ENCODE results near the gene TTC5.

The TTC5 gene

DNA sequence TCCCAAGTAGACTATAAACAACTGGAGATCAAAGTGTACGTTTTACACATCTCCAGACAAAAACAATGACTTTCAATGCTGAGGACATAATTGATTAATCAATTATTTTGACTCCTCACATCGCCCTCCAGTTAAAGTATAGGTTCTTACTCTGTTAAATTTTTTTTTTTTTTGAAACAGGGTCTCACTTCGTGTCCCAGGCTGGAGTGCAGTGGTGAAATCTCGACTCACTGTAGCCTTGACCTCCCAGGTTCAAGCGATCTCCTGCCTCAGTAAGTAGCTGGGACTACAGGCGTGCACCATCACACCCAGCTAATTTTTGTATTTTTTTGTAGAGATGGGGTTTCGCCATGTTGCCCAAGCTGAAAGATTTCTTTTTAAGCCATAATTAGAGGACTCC, 28.3 kb upstream of the TTC5 start:
- Histone ChIP-seq H3K27ac (ENCODE audit: low read length) (no peak overlapping the region), H3K27me3 (ENCODE audit: control insufficient read depth, insufficient read depth, low read length) (no peaks in the 10 kb centered on the region), H3K4me3 (ENCODE audit: low read length) (no peak overlapping the region), H3K4me1 (ENCODE audit: control insufficient read depth, insufficient read depth, low read length) (no peaks in the 10 kb centered on the region), H3K9me3 (ENCODE audit: control insufficient read depth, insufficient read depth, low read length) (no peaks in the 10 kb centered on the region), H3K36me3 (ENCODE audit: control insufficient read depth, insufficient read depth, low read length) (no peaks in the 10 kb centered on the region; the same call in 1 of the 2 replicates)
- no peak for DNase-seq (ENCODE audit: low read depth, low spot score)
- WGBS (ENCODE audit: insufficient coverage, insufficient read length) = no CpG with 5 or more reads among the region's 7 CpGs

DNA sequence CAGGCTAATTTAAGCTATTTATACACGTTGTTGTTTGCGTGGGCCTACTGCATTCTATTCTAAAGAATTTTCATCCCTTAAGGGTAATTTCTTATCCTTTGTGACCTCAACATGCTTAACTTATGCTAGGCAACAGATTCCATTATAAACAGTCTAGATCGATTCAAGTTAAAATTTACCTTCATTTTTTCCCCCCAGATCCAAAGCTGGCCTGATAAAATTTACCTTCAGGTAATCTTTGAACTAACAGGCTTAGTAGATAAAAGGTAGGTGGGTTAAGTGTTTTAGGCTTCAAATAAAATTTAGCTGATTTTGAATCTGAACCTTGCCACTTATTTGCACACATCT, 27.7 kb upstream of the TTC5 start:
- H3K27me3 ChIP-seq (ENCODE audit: control insufficient read depth, insufficient read depth, low read length) = no peaks in the 10 kb centered on the region
- peak overlapping the region; percentile 91; the same call in 1 of the 2 replicates for H3K4me3 ChIP-seq (ENCODE audit: low read length)
- no peak overlapping the region for H3K27ac ChIP-seq (ENCODE audit: low read length)
- WGBS (ENCODE audit: insufficient coverage, insufficient read length) = no CpG with 5 or more reads among the region's 3 CpGs
- H3K9me3 ChIP-seq (ENCODE audit: control insufficient read depth, insufficient read depth, low read length) = no peaks in the 10 kb centered on the region
- no peak for DNase-seq (ENCODE audit: low read depth, low spot score)
- H3K36me3 ChIP-seq (ENCODE audit: control insufficient read depth, insufficient read depth, low read length) = peaks cover 4% of the 10 kb centered on the region; the same call in 1 of the 2 replicates
- no peaks in the 10 kb centered on the region for H3K4me1 ChIP-seq (ENCODE audit: control insufficient read depth, insufficient read depth, low read length)

- peak; percentile 64 for DNase-seq (ENCODE audit: low read depth, low spot score)
- WGBS (ENCODE audit: insufficient coverage, insufficient read length) = no CpG with 5 or more reads among the region's 19 CpGs
- Histone ChIP-seq H3K9me3 (ENCODE audit: control insufficient read depth, insufficient read depth, low read length) (no peaks in the 10 kb centered on the region), H3K27me3 (ENCODE audit: control insufficient read depth, insufficient read depth, low read length) (no peaks in the 10 kb centered on the region), H3K4me3 (ENCODE audit: low read length) (peak within 1 kb of the TSS; percentile 91), H3K27ac (ENCODE audit: low read length) (no peak within 1 kb of the TSS), H3K4me1 (ENCODE audit: control insufficient read depth, insufficient read depth, low read length) (no peaks in the 10 kb centered on the region), H3K36me3 (ENCODE audit: control insufficient read depth, insufficient read depth, low read length) (peaks cover 4% of the 10 kb centered on the region; the same call in 1 of the 2 replicates)
Observed at GRCh38 chr14:20332788-20333493, 27.2 kb upstream of the TTC5 start, which contains the start of gene CCNB1IP1. Gene CCNB1IP1 (minus strand): TSS chr14:20333279. CDS start chr14:20316523, 16,756 bp downstream.

GRCh38 chr14:20332431-20332787, 26.7 kb upstream of the TTC5 start:
- DNase-seq (ENCODE audit: low read depth, low spot score) = no peak
- no peaks in the 10 kb centered on the region for H3K4me1 ChIP-seq (ENCODE audit: control insufficient read depth, insufficient read depth, low read length)
- no CpG with 5 or more reads among the region's 4 CpGs for WGBS (ENCODE audit: insufficient coverage, insufficient read length)

GRCh38 chr14:20331053-20331613, 25.4 kb upstream of the TTC5 start:
- no peak for DNase-seq (ENCODE audit: low read depth, low spot score)
- WGBS (ENCODE audit: insufficient coverage, insufficient read length) = no CpG with 5 or more reads among the region's 2 CpGs
- H3K4me3 ChIP-seq (ENCODE audit: low read length) = peak overlapping the region; percentile 5; the same call in 1 of the 2 replicates
- no peak overlapping the region for H3K27ac ChIP-seq (ENCODE audit: low read length)
- no peaks in the 10 kb centered on the region for H3K27me3 ChIP-seq (ENCODE audit: control insufficient read depth, insufficient read depth, low read length)
- H3K36me3 ChIP-seq (ENCODE audit: control insufficient read depth, insufficient read depth, low read length) = peaks cover 4% of the 10 kb centered on the region; the same call in 1 of the 2 replicates
- H3K4me1 ChIP-seq (ENCODE audit: control insufficient read depth, insufficient read depth, low read length) = no peaks in the 10 kb centered on the region
- no peaks in the 10 kb centered on the region for H3K9me3 ChIP-seq (ENCODE audit: control insufficient read depth, insufficient read depth, low read length)

More at GRCh38 chr14:20332431-20332787, 26.7 kb upstream of the TTC5 start:
- no peaks in the 10 kb centered on the region for H3K9me3 ChIP-seq (ENCODE audit: control insufficient read depth, insufficient read depth, low read length)
- peaks cover 4% of the 10 kb centered on the region; the same call in 1 of the 2 replicates for H3K36me3 ChIP-seq (ENCODE audit: control insufficient read depth, insufficient read depth, low read length)
- H3K27me3 ChIP-seq (ENCODE audit: control insufficient read depth, insufficient read depth, low read length) = no peaks in the 10 kb centered on the region
- peak overlapping the region; percentile 91; the same call in 1 of the 2 replicates for H3K4me3 ChIP-seq (ENCODE audit: low read length)
- no peak overlapping the region for H3K27ac ChIP-seq (ENCODE audit: low read length)

DNA sequence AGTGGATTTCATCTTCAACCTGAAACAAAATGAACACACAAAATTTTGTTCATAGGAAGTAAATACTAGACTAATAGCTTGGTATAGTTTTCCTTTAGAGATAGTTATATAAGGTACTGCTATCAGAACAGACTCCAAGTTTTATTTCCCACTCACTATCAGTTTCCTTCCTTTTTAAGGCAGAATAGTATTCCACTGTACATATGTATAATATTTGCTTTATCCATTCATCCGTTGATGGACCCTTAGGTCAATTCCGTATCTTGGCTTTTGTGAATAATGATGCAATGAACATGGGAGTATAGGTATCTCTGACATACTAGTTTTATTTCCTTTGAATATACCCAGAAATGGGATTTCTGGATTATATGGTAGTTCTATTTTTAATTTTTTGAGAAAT, 23.6 kb upstream of the TTC5 start:
- H3K4me3 ChIP-seq (ENCODE audit: low read length) = no peak overlapping the region
- H3K9me3 ChIP-seq (ENCODE audit: control insufficient read depth, insufficient read depth, low read length) = no peaks in the 10 kb centered on the region
- no CpG with 5 or more reads among the region's 2 CpGs for WGBS (ENCODE audit: insufficient coverage, insufficient read length)
- H3K27ac ChIP-seq (ENCODE audit: low read length) = no peak overlapping the region
- H3K4me1 ChIP-seq (ENCODE audit: control insufficient read depth, insufficient read depth, low read length) = no peaks in the 10 kb centered on the region
- H3K27me3 ChIP-seq (ENCODE audit: control insufficient read depth, insufficient read depth, low read length) = no peaks in the 10 kb centered on the region
- peaks cover 4% of the 10 kb centered on the region; the same call in 1 of the 2 replicates for H3K36me3 ChIP-seq (ENCODE audit: control insufficient read depth, insufficient read depth, low read length)
- DNase-seq (ENCODE audit: low read depth, low spot score) = no peak

GRCh38 chr14:20328705-20329104, 23.0 kb upstream of the TTC5 start:
- Histone ChIP-seq H3K9me3 (ENCODE audit: control insufficient read depth, insufficient read depth, low read length) (no peaks in the 10 kb centered on the region), H3K27ac (ENCODE audit: low read length) (no peak overlapping the region), H3K4me1 (ENCODE audit: control insufficient read depth, insufficient read depth, low read length) (no peaks in the 10 kb centered on the region), H3K27me3 (ENCODE audit: control insufficient read depth, insufficient read depth, low read length) (no peaks in the 10 kb centered on the region), H3K4me3 (ENCODE audit: low read length) (no peak overlapping the region), H3K36me3 (ENCODE audit: control insufficient read depth, insufficient read depth, low read length) (peaks cover 4% of the 10 kb centered on the region; the same call in 1 of the 2 replicates)
- no CpG with 5 or more reads among the region's 2 CpGs for WGBS (ENCODE audit: insufficient coverage, insufficient read length)
- no peak for DNase-seq (ENCODE audit: low read depth, low spot score)

DNA sequence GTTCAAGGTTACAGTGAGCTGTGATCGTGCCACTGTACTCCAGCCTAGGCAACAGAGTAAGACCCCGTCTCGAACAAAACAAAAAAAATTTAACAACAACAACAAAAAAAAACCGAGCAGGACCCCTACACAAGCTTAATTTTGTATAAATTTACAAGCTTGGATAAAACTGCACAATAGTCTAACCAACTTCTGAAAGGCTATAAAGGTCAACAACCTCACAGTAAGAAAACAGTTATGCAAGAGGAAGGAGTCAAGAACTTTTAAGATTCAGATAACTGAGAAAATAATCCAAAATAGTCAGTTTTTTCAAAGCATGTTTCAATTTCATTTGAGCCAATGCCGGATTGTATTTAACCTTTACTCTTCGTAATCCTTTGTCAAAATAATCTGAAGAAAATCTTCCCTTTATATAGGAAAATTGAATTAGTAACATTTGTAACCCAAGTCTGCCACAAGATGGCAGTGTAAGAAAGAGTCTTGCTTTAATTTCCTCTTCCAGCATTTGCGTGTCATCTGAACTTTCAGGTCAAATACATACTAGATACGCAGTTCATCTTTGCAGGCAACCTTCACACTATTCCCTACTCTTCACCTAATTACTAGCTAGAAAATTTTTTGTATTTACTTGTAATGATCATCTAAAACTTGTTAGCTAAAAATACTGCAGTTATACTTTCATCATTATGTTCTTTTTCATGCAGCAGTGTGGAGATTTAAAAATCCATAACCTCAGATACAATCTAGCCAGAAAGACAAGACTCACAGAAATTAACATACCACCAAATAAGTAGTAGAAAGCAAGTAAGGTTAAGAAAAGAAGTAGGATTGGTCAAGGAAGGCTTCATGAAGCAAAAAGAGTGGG, 21.5 kb upstream of the TTC5 start:
- no peaks in the 10 kb centered on the region for H3K27me3 ChIP-seq (ENCODE audit: control insufficient read depth, insufficient read depth, low read length)
- no peaks in the 10 kb centered on the region; the same call in 1 of the 2 replicates for H3K4me1 ChIP-seq (ENCODE audit: control insufficient read depth, insufficient read depth, low read length)
- no peak for DNase-seq (ENCODE audit: low read depth, low spot score)
- whole genome bisulfite sequencing (ENCODE audit: insufficient coverage, insufficient read length) = 100% methylated on average over 1 of the region's 8 CpGs
- H3K36me3 ChIP-seq (ENCODE audit: control insufficient read depth, insufficient read depth, low read length) = peaks cover 4% of the 10 kb centered on the region; the same call in 1 of the 2 replicates
- no peak overlapping the region for H3K4me3 ChIP-seq (ENCODE audit: low read length)
- no peaks in the 10 kb centered on the region for H3K9me3 ChIP-seq (ENCODE audit: control insufficient read depth, insufficient read depth, low read length)
- H3K27ac ChIP-seq (ENCODE audit: low read length) = no peak overlapping the region

- Histone ChIP-seq H3K36me3 (ENCODE audit: control insufficient read depth, insufficient read depth, low read length) (peaks cover 34% of the 10 kb centered on the region), H3K4me1 (ENCODE audit: control insufficient read depth, insufficient read depth, low read length) (no peaks in the 10 kb centered on the region), H3K9me3 (ENCODE audit: control insufficient read depth, insufficient read depth, low read length) (no peaks in the 10 kb centered on the region), H3K4me3 (ENCODE audit: low read length) (no peak overlapping the region), H3K27ac (ENCODE audit: low read length) (no peak overlapping the region), H3K27me3 (ENCODE audit: control insufficient read depth, insufficient read depth, low read length) (no peaks in the 10 kb centered on the region)
- DNase-seq (ENCODE audit: low read depth, low spot score) = no peak
- WGBS (ENCODE audit: insufficient coverage, insufficient read length) = no CpG with 5 or more reads among the region's 16 CpGs
Observed at GRCh38 chr14:20317720-20318119, 12.0 kb upstream of the TTC5 start.

DNA sequence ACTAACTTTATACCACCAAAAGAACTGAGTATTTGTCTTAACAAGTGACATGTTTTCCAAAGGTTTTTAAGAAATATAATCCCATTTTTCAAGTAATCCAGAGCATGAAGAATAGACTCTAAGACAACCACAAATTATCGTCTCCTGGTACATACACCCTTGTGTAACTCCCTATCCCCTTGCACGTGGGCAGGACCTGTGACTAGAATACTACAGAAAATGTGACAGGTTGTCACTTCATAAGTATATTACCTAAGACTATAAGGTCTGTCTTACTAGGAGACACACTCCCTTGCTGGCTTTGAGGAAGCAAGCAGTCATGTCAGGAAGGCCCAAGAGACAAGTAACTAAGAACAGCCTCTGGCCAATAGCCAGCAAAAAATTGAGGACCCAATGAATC, 8.3 kb upstream of the TTC5 start:
- no peaks in the 10 kb centered on the region for H3K27me3 ChIP-seq (ENCODE audit: control insufficient read depth, insufficient read depth, low read length)
- H3K36me3 ChIP-seq (ENCODE audit: control insufficient read depth, insufficient read depth, low read length) = peaks cover 34% of the 10 kb centered on the region
- no peak overlapping the region for H3K4me3 ChIP-seq (ENCODE audit: low read length)
- WGBS (ENCODE audit: insufficient coverage, insufficient read length) = no CpG with 5 or more reads among the region's 2 CpGs
- no peaks in the 10 kb centered on the region for H3K4me1 ChIP-seq (ENCODE audit: control insufficient read depth, insufficient read depth, low read length)
- H3K9me3 ChIP-seq (ENCODE audit: control insufficient read depth, insufficient read depth, low read length) = no peaks in the 10 kb centered on the region
- H3K27ac ChIP-seq (ENCODE audit: low read length) = no peak overlapping the region
- DNase-seq (ENCODE audit: low read depth, low spot score) = no peak
